ENCODE results near the gene MEPCE.
A peak's percentile ranks its signal among the peaks of the same experiment; 100 is the strongest.

The MEPCE gene

DNA sequence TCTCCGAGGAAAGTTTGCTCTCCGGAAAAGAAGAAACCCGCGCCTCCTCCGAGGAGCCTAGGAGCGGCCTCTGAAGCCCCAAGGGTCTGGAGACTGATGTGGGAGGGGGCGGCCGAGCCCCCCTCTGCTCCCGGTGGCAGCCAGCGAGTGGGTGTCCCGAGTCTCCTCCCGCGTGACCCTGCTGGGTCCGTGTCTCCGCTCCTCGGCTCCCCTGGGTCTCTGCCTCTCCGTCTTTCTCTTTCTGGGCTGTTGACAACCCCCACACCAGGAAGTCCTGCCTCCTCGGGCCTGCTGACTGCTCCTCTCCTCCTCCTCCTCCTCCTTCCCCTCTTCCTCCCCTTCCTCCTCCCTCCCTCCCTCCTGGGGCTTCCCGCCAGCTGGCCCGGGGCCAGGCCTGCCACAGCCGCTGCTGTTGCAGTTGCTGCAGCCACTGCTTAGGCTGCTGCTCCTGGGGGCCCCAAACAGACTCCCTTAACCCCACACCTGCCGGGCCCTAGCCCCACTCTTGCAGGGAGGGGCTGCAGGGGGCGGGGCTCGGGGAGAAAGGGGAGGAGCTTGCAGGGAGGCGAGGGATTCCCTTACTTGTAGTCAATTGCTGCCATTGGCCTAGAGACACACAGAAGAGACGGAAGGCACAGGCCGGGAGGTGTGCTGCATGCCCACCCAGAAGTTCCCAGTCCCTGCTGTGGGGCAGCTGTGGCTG, 49.5 kb downstream of the MEPCE start, which contains the start of gene TSC22D4:
TSC22D4 (minus strand) TSS at position 257 of the 703 bp plus-strand sequence. CDS start 1,176 bp downstream, outside the sequence.
- peak within 1 kb of the TSS; percentile 92 for H3K4me3 ChIP-seq (replicated peaks; ENCODE audit: low read depth, low read length)
- TF ChIP-seq, protein P1, sequence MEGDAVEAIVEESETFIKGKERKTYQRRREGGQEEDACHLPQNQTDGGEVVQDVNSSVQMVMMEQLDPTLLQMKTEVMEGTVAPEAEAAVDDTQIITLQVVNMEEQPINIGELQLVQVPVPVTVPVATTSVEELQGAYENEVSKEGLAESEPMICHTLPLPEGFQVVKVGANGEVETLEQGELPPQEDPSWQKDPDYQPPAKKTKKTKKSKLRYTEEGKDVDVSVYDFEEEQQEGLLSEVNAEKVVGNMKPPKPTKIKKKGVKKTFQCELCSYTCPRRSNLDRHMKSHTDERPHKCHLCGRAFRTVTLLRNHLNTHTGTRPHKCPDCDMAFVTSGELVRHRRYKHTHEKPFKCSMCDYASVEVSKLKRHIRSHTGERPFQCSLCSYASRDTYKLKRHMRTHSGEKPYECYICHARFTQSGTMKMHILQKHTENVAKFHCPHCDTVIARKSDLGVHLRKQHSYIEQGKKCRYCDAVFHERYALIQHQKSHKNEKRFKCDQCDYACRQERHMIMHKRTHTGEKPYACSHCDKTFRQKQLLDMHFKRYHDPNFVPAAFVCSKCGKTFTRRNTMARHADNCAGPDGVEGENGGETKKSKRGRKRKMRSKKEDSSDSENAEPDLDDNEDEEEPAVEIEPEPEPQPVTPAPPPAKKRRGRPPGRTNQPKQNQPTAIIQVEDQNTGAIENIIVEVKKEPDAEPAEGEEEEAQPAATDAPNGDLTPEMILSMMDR (IDR thresholded peaks at IDR 0.05; ENCODE audit: insufficient read depth, low read length, poor library complexity, severe bottlenecking), result no peak
- peak; percentile 97 for DNase-seq (ENCODE audit: extremely low read depth, insufficient read length)
- peaks cover 7% of the 10 kb centered on the region for H3K36me3 ChIP-seq (ENCODE audit: control insufficient read depth, insufficient read depth, low read length)
- H3K27me3 ChIP-seq (replicated peaks; ENCODE audit: control insufficient read depth, insufficient read depth, low read length), result no peaks in the 10 kb centered on the region

DNA sequence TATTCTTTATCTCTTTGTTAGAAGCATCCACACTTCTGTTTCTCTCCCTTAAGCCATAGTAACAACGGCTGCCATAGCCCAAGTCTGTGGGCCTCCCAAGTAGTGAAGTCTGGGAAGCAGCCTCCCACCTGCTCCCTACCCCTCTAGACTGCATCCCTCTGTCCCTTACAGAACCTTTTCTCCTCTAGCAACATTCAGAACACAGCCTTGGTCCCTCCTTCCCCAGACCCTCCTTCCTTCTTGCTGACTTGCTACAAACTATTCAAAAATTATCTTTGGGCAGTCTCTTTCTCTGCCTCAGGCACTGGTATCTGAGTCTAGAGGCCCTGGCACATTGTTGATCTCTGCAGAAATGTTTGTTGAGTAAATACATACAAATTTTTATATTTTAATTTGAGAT, 51.8 kb downstream of the MEPCE start:
- no peaks in the 10 kb centered on the region for H3K27me3 ChIP-seq (replicated peaks; ENCODE audit: control insufficient read depth, insufficient read depth, low read length)
- H3K4me3 ChIP-seq (replicated peaks; ENCODE audit: low read depth, low read length), result no peak overlapping the region
- no peak for DNase-seq (ENCODE audit: extremely low read depth, insufficient read length)
- TF ChIP-seq, protein P1 (IDR thresholded peaks at IDR 0.05; ENCODE audit: insufficient read depth, low read length, poor library complexity, severe bottlenecking), result no peak
- H3K36me3 ChIP-seq (ENCODE audit: control insufficient read depth, insufficient read depth, low read length), result no peaks in the 10 kb centered on the region; the same call in 1 of the 2 replicates

DNA sequence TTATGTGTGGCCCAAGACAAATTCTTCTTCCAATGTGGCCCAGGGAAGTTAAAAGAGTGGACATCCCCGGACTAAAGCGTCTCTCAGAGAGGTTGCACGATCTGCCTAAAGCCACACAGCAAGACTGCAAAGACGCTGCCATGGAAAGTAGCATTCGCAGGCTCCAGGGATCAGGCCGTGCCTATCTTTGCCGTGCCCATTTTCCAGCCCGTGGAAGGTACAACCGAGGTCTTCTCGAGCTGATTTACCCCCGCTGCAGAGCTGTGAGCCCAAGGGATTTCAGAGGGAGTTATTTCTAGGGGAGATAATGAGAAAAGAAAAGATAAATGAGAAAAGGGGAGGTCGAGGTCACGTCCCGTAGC, 53.1 kb downstream of the MEPCE start:
- DNase-seq (ENCODE audit: extremely low read depth, insufficient read length), result no peak
- peak overlapping the region; percentile 61 for H3K4me3 ChIP-seq (replicated peaks; ENCODE audit: low read depth, low read length)
- H3K36me3 ChIP-seq (ENCODE audit: control insufficient read depth, insufficient read depth, low read length), result no peaks in the 10 kb centered on the region
- no peaks in the 10 kb centered on the region for H3K27me3 ChIP-seq (replicated peaks; ENCODE audit: control insufficient read depth, insufficient read depth, low read length)
- TF ChIP-seq, protein P1 (IDR thresholded peaks at IDR 0.05; ENCODE audit: insufficient read depth, low read length, poor library complexity, severe bottlenecking), result no peak

DNA sequence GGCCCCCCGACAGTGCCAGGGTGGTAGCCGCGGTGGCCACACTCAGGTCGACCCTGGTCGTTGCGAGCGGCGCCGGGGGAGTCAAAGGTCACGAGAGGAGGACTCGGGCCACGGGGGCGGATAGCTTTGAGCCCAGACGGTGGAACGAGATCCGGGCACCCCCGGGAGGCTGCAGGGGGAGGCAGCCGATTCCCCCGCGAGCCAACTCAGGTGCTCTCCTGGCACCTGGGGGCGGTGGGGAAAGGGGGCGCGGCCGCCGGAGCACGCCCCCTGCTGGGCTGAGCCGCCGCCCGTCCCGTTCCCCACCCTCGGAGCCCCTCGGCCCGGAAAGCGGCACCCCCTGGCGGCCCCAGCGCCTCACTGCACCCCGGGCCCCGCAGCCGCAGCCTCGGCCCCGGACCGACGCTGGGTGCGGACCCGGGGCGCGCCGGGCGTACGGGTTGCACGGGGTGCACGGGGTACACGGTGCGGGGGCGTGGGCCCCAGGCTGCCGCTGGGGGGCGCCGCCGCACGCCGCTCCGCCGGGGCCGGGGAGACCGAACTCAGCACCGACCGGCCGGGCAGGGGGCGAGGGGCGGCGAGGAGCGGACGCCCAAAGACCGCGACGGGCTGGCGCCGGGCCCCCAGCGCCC, 53.6 kb downstream of the MEPCE start:
- peak; percentile 82 for DNase-seq (ENCODE audit: extremely low read depth, insufficient read length)
- H3K36me3 ChIP-seq (ENCODE audit: control insufficient read depth, insufficient read depth, low read length), result no peaks in the 10 kb centered on the region
- no peaks in the 10 kb centered on the region for H3K27me3 ChIP-seq (replicated peaks; ENCODE audit: control insufficient read depth, insufficient read depth, low read length)
- TF ChIP-seq, protein P1 (IDR thresholded peaks at IDR 0.05; ENCODE audit: insufficient read depth, low read length, poor library complexity, severe bottlenecking), result peak; percentile 65
- peak overlapping the region; percentile 61 for H3K4me3 ChIP-seq (replicated peaks; ENCODE audit: low read depth, low read length)

Measured in GM06990 (cell line).